IPS-11a (cell line): ENCODE data around the gene ETV4.
"Not testable (repeated sequence)": the region's sequence is repeated elsewhere in the genome, so short reads cannot be mapped to it uniquely, and the experiment has no call there.

ENCODE experiments used
- H3K4me3 ChIP-seq: one replicate; pipeline ENCODE4 v1.5.1; 2013; ENCODE audit warnings: low read depth, low read length, control low read depth

The ETV4 gene

GRCh38 chr17:43517615-43518386 lies 28.3 kb downstream of the ETV4 start:
- no peak overlapping the region for H3K4me3 ChIP-seq

GRCh38 chr17:43517161-43517560 lies 29.0 kb downstream of the ETV4 start:
- no peak overlapping the region for H3K4me3 ChIP-seq

GRCh38 chr17:43515656-43516055 lies 30.5 kb downstream of the ETV4 start:
- H3K4me3 ChIP-seq: no peak overlapping the region

- H3K4me3 ChIP-seq: not testable (repeated sequence)
Measured at GRCh38 chr17:43511199-43511598, 34.9 kb downstream of the ETV4 start.

GRCh38 chr17:43509440-43509839 lies 36.7 kb downstream of the ETV4 start:
- H3K4me3 ChIP-seq: not testable (repeated sequence)

- H3K4me3 ChIP-seq: no peak overlapping the region
Measured at GRCh38 chr17:43490621-43491020, 55.5 kb downstream of the ETV4 start.

GRCh38 chr17:43483674-43484551 lies 62.2 kb downstream of the ETV4 start, which contains the start of gene DHX8:
Gene DHX8, plus strand, starts transcription at chr17:43483975. Its CDS starts 63 bp downstream, at chr17:43484038.
- peak within 1 kb of the TSS; percentile 97 for H3K4me3 ChIP-seq

- H3K4me3 ChIP-seq: no peak overlapping the region
Measured at GRCh38 chr17:43482103-43483012, 63.8 kb downstream of the ETV4 start.

GRCh38 chr17:43479948-43480347 lies 66.2 kb downstream of the ETV4 start:
- no peak overlapping the region for H3K4me3 ChIP-seq
